HG03460 (cell line): ENCODE measurements around the gene GAGE12C.
"Not testable (repeated sequence)": the region's sequence is repeated elsewhere in the genome, so short reads cannot be mapped to it uniquely, and the experiment has no call there.

Source experiments
- ATAC-seq: cut with Tn5 transposase; IDR thresholded peaks from one replicate; pipeline ENCODE4 v1.9.1; 2021; ENCODE audit not compliant: unreplicated experiment

GAGE12C gene, protein sequence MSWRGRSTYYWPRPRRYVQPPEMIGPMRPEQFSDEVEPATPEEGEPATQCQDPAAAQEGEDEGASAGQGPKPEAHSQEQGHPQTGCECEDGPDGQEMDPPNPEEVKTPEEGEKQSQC

DNA sequence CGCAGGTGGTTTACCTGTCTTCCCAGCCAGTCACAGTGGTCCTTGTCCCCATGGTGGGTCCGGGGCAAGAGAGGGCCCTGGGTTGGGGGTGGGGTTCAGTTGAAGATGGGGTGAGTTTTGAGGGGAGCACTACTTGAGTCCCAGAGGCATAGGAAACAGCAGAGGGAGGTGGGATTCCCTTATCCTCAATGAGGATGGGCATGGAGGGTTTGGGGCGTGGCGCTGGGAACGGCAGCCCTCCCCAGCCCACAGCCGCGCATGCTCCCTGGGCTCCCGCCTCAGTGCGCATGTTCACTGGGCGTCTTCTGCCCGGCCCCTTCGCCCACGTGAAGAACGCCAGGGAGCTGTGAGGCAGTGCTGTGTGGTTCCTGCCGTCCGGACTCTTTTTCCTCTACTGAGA lies at the start of gene GAGE12C:
Gene GAGE12C, plus strand, starts transcription at position 301 of the 400 bp plus-strand sequence. CDS start 1,155 bp downstream, outside the sequence.
- ATAC-seq: not testable (repeated sequence)

DNA sequence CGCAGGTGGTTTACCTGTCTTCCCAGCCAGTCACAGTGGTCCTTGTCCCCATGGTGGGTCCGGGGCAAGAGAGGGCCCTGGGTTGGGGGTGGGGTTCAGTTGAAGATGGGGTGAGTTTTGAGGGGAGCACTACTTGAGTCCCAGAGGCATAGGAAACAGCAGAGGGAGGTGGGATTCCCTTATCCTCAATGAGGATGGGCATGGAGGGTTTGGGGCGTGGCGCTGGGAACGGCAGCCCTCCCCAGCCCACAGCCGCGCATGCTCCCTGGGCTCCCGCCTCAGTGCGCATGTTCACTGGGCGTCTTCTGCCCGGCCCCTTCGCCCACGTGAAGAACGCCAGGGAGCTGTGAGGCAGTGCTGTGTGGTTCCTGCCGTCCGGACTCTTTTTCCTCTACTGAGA lies 9.5 kb downstream of the GAGE12C start, which contains the start of gene GAGE12D:
Gene GAGE12D, plus strand, starts transcription at position 301 of the 400 bp plus-strand sequence. CDS start 1,155 bp downstream, outside the sequence.
- not testable (repeated sequence) for ATAC-seq

DNA sequence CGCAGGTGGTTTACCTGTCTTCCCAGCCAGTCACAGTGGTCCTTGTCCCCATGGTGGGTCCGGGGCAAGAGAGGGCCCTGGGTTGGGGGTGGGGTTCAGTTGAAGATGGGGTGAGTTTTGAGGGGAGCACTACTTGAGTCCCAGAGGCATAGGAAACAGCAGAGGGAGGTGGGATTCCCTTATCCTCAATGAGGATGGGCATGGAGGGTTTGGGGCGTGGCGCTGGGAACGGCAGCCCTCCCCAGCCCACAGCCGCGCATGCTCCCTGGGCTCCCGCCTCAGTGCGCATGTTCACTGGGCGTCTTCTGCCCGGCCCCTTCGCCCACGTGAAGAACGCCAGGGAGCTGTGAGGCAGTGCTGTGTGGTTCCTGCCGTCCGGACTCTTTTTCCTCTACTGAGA lies 19.0 kb downstream of the GAGE12C start, which contains the start of gene GAGE12E:
Gene GAGE12E, plus strand, starts transcription at position 301 of the 400 bp plus-strand sequence. CDS start 1,155 bp downstream, outside the sequence.
- not testable (repeated sequence) for ATAC-seq

DNA sequence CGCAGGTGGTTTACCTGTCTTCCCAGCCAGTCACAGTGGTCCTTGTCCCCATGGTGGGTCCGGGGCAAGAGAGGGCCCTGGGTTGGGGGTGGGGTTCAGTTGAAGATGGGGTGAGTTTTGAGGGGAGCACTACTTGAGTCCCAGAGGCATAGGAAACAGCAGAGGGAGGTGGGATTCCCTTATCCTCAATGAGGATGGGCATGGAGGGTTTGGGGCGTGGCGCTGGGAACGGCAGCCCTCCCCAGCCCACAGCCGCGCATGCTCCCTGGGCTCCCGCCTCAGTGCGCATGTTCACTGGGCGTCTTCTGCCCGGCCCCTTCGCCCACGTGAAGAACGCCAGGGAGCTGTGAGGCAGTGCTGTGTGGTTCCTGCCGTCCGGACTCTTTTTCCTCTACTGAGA lies 28.6 kb downstream of the GAGE12C start, which contains the start of gene GAGE12F:
Gene GAGE12F, plus strand, starts transcription at position 301 of the 400 bp plus-strand sequence. CDS start 1,155 bp downstream, outside the sequence.
- not testable (repeated sequence) for ATAC-seq

DNA sequence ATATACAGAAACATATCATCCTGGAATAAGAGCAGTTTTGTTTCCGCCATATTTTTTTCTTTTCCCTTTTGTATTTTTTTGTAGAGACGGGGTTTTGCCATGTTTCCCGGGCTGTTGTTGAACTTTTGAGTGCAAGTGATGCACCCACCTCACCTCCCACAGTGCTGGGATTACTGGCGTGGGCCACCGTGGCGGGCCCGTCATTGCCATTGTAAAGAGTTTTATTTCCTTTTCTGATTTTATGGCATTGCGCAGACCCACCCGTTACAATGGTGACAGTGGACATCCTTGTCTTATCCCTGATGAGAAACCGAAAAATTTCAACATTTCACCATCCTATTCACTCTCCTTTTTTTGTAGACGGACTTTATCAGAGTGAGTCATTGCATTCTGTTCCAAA lies 36.8 kb downstream of the GAGE12C start:
- ATAC-seq: not testable (repeated sequence)

DNA sequence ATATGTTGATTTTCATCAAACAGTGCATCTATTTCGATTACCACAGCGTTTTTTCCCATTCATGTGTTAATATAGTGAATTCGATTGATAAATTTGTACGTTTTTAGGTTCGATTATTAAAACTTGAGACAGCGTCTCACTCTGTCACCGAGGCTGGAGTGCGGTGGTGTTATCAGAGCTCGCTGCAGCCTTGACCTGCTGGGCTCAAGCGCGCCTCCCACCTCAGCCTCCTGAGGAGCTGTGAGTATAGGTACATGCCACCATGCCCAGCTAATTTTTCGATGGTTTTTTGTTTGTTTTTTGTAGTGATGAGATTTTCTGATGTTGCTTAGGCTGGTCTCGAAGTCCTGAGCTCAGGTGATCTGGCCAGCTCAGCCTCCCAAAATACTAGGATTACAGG lies 37.2 kb downstream of the GAGE12C start:
- ATAC-seq: not testable (repeated sequence)

DNA sequence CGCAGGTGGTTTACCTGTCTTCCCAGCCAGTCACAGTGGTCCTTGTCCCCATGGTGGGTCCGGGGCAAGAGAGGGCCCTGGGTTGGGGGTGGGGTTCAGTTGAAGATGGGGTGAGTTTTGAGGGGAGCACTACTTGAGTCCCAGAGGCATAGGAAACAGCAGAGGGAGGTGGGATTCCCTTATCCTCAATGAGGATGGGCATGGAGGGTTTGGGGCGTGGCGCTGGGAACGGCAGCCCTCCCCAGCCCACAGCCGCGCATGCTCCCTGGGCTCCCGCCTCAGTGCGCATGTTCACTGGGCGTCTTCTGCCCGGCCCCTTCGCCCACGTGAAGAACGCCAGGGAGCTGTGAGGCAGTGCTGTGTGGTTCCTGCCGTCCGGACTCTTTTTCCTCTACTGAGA lies 38.1 kb downstream of the GAGE12C start, which contains the start of gene GAGE12G:
Gene GAGE12G, plus strand, starts transcription at position 301 of the 400 bp plus-strand sequence. CDS start 1,155 bp downstream, outside the sequence.
- not testable (repeated sequence) for ATAC-seq

DNA sequence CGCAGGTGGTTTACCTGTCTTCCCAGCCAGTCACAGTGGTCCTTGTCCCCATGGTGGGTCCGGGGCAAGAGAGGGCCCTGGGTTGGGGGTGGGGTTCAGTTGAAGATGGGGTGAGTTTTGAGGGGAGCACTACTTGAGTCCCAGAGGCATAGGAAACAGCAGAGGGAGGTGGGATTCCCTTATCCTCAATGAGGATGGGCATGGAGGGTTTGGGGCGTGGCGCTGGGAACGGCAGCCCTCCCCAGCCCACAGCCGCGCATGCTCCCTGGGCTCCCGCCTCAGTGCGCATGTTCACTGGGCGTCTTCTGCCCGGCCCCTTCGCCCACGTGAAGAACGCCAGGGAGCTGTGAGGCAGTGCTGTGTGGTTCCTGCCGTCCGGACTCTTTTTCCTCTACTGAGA lies 47.7 kb downstream of the GAGE12C start, which contains the start of gene GAGE12H:
Gene GAGE12H, plus strand, starts transcription at position 301 of the 400 bp plus-strand sequence. CDS start 1,155 bp downstream, outside the sequence.
- ATAC-seq: not testable (repeated sequence)
